Neural progenitor cell (in vitro differentiated cells): Measurements from ENCODE around the gene EML2.

Experiments
- CTCF ChIP-seq: fragments of 200-600 bp; sonication (generic); IDR thresholded peaks from 2 replicates; pipeline ENCODE4 v1.5.1; 2017; ENCODE audit warnings: antibody characterized with exemption, mild to moderate bottlenecking
- EZH2 ChIP-seq: fragments of 200-600 bp; sonication (generic); IDR thresholded peaks from 2 replicates; pipeline ENCODE4 v1.6.1; 2017; ENCODE audit warnings: antibody characterized with exemption, mild to moderate bottlenecking, moderate library complexity
- EZH2phosphoT487 ChIP-seq: fragments of 200-600 bp; sonication (generic); IDR thresholded peaks from 2 replicates; pipeline ENCODE4 v1.6.1; 2017; ENCODE audit warnings: antibody characterized with exemption

GRCh38 chr19:45575216-45575615, 64.0 kb downstream of the EML2 start:
- TF ChIP-seq CTCF, result no peak
- TF ChIP-seq EZH2phosphoT487, result no peak
- no peak for TF ChIP-seq EZH2
